Measurements from ENCODE around the gene ARHGAP18. TPM values are rescaled to one million over a fixed set of nuclear protein-coding genes. Genes with fewer than 3 reads are reported as not detected.

ARHGAP18 gene
- total RNA-seq, 2 donors from 2014 or later = 14.3 to 17.7 TPM

DNA sequence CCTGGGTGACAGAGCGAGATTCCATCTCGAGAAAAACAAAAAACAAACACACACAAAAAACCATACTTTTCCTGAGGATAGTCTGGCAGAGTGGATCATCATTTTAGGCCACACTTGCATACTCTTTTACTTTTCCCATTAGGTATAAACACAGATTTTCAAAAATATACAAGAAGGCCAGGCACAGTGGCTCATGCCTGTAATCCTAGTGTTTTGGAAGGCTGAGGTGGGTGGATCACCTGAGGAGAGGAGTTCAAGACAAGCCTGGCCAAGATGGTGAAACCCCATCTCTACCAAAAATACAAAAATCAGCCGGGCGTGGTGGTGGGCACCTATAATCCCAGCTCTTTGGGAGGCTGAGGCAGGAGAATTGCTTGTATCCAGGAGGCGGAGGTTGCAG lies 85.5 kb downstream of the ARHGAP18 start:
- no peaks in the 10 kb centered on the region for H3K9me3 ChIP-seq (ENCODE audit: control insufficient read depth, low read length)
- H3K4me3 Mint-ChIP-seq = no peak overlapping the region
- H3K36me3 Mint-ChIP-seq (ENCODE audit: low read depth) = peaks cover 19% of the 10 kb centered on the region
- H3K9ac ChIP-seq (ENCODE audit: extremely low read depth, low read length, poor library complexity, severe bottlenecking) = no peak overlapping the region
- H3K27ac ChIP-seq (ENCODE audit: low read depth, low read length) = no peak overlapping the region
- H3K4me1 ChIP-seq (ENCODE audit: control insufficient read depth, insufficient read depth, low read length) = no peaks in the 10 kb centered on the region
- no peaks in the 10 kb centered on the region for H3K27me3 Mint-ChIP-seq (ENCODE audit: insufficient read depth)
- H3K36me3 ChIP-seq (ENCODE audit: control insufficient read depth, insufficient read depth, low read length) = no peaks in the 10 kb centered on the region
- H3K9me3 Mint-ChIP-seq = no peaks in the 10 kb centered on the region
- DNase-seq = no peak
- H3K4me1 Mint-ChIP-seq = no peaks in the 10 kb centered on the region
- H3K4me3 ChIP-seq (ENCODE audit: low read length) = no peak overlapping the region
- TF ChIP-seq, protein P1, sequence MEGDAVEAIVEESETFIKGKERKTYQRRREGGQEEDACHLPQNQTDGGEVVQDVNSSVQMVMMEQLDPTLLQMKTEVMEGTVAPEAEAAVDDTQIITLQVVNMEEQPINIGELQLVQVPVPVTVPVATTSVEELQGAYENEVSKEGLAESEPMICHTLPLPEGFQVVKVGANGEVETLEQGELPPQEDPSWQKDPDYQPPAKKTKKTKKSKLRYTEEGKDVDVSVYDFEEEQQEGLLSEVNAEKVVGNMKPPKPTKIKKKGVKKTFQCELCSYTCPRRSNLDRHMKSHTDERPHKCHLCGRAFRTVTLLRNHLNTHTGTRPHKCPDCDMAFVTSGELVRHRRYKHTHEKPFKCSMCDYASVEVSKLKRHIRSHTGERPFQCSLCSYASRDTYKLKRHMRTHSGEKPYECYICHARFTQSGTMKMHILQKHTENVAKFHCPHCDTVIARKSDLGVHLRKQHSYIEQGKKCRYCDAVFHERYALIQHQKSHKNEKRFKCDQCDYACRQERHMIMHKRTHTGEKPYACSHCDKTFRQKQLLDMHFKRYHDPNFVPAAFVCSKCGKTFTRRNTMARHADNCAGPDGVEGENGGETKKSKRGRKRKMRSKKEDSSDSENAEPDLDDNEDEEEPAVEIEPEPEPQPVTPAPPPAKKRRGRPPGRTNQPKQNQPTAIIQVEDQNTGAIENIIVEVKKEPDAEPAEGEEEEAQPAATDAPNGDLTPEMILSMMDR (conservative IDR thresholded peaks at IDR 0.05) = no peak
- no peak overlapping the region for H3K27ac Mint-ChIP-seq
- 85 to 95% methylated on average over 2 to 5 of the region's 5 CpGs for WGBS, 2 experiments (ENCODE audit: insufficient coverage in 1 of 2, insufficient read length in 1 of 2)
- H3K27me3 ChIP-seq (ENCODE audit: control insufficient read depth, insufficient read depth, low read length, poor library complexity, severe bottlenecking) = no peaks in the 10 kb centered on the region

DNA sequence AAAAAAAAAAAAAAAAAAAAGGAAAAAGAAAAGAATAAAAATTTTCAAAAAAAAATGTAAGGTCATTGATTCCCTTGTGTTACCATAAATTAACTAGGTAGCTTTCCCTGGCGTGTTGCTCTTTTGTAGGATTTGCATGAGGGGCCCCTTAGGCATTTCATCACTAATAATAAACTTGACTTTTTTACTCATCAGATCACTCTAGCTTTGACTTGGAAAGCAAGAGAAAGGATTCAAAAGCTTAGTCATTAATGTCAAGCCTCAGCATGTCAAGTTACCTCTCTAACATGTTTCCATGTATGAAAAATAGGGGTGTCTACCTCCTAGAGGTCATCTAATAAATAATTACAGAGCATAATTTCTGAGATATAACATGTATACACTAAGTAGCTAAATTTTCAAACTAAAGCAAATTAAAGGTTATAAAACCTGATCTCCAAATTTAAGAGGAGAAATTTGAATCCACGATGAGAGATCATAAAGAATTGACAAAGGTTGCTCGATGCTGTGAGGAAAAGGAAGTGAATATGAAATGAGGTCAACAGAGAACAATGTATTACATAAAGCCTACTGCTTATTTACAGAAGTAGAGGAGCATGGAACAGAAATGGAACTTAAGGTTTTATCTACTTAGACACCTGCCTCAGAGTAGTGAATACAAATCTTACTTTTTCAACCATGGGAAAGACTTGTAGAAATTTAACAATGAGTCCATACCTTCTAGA lies 86.8 kb downstream of the ARHGAP18 start:
- Histone ChIP-seq H3K9ac (ENCODE audit: extremely low read depth, low read length, poor library complexity, severe bottlenecking) (no peak overlapping the region), H3K27me3 (ENCODE audit: control insufficient read depth, insufficient read depth, low read length, poor library complexity, severe bottlenecking) (no peaks in the 10 kb centered on the region), H3K27ac (ENCODE audit: low read depth, low read length) (no peak overlapping the region), H3K4me1 (ENCODE audit: control insufficient read depth, insufficient read depth, low read length) (no peaks in the 10 kb centered on the region), H3K9me3 (ENCODE audit: control insufficient read depth, low read length) (no peaks in the 10 kb centered on the region), H3K36me3 (ENCODE audit: control insufficient read depth, insufficient read depth, low read length) (no peaks in the 10 kb centered on the region), H3K4me3 (ENCODE audit: low read length) (no peak overlapping the region)
- H3K27ac Mint-ChIP-seq = no peak overlapping the region
- DNase-seq = no peak
- 89 to 94% methylated on average over 3 of the region's 3 CpGs for WGBS, 2 experiments (ENCODE audit: insufficient coverage in 1 of 2, insufficient read length in 1 of 2)
- peaks cover 3% of the 10 kb centered on the region for H3K4me1 Mint-ChIP-seq
- H3K27me3 Mint-ChIP-seq (ENCODE audit: insufficient read depth) = no peaks in the 10 kb centered on the region
- no peak overlapping the region for H3K4me3 Mint-ChIP-seq
- peaks cover 6% of the 10 kb centered on the region for H3K9me3 Mint-ChIP-seq
- H3K36me3 Mint-ChIP-seq (ENCODE audit: low read depth) = peaks cover 19% of the 10 kb centered on the region
- TF ChIP-seq, protein P1 (conservative IDR thresholded peaks at IDR 0.05) = no peak

DNA sequence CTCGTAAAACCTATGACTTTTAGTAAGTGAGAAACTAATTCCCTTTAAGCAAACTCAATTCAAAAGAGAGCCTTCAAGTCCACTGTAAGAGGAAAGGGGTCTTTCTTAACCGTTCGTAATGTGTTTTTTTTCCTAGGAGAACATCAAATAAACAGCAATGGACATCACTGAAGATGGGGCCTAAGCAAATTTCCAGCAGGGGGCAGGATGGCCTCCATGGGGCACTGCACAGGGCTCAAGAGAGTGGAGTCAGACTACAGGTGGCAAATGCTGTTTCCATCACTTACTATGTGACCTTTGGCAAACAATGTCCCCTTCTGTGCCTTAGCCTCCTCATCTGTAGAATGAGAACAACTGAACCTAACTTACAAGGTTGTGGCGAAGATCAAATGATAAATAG lies 88.7 kb downstream of the ARHGAP18 start:
- H3K27me3 Mint-ChIP-seq (ENCODE audit: insufficient read depth) = no peaks in the 10 kb centered on the region
- H3K9me3 Mint-ChIP-seq = peaks cover 6% of the 10 kb centered on the region
- Histone ChIP-seq H3K9me3 (ENCODE audit: control insufficient read depth, low read length) (no peaks in the 10 kb centered on the region), H3K27ac (ENCODE audit: low read depth, low read length) (no peak overlapping the region), H3K4me1 (ENCODE audit: control insufficient read depth, insufficient read depth, low read length) (no peaks in the 10 kb centered on the region), H3K4me3 (ENCODE audit: low read length) (no peak overlapping the region), H3K27me3 (ENCODE audit: control insufficient read depth, insufficient read depth, low read length, poor library complexity, severe bottlenecking) (no peaks in the 10 kb centered on the region), H3K9ac (ENCODE audit: extremely low read depth, low read length, poor library complexity, severe bottlenecking) (no peak overlapping the region), H3K36me3 (ENCODE audit: control insufficient read depth, insufficient read depth, low read length) (no peaks in the 10 kb centered on the region)
- TF ChIP-seq, protein P1 (conservative IDR thresholded peaks at IDR 0.05) = peak; percentile 80
- H3K4me1 Mint-ChIP-seq = peaks cover 3% of the 10 kb centered on the region
- 90 to 92% methylated on average over 3 of the region's 4 CpGs for WGBS, 2 experiments (ENCODE audit: insufficient coverage in 1 of 2, insufficient read length in 1 of 2)
- H3K27ac Mint-ChIP-seq = no peak overlapping the region
- H3K4me3 Mint-ChIP-seq = no peak overlapping the region
- H3K36me3 Mint-ChIP-seq (ENCODE audit: low read depth) = peaks cover 22% of the 10 kb centered on the region
- DNase-seq = peak; percentile 72

Measured in endodermal cell (in vitro differentiated cells).